Testis (tissue), 3 donors: Measurements from ENCODE around the gene EIF2S2. TPM values are rescaled to one million over a fixed set of nuclear protein-coding genes. Genes with fewer than 3 reads are reported as not detected.

Experiments used
- DNase-seq: peaks from one replicate; pipeline ENCODE4 v3.0.0-alpha.2; 2019
- H3K27ac ChIP-seq, 2 donors: fragments of 200-600 bp; sonication (generic); one replicate each; pipeline ENCODE4 v1.5.1; 2019
- H3K27me3 ChIP-seq: fragments of 200-600 bp; sonication (generic); one replicate; pipeline ENCODE4 v1.5.1; 2019
- H3K36me3 ChIP-seq: fragments of 200-600 bp; sonication (generic); one replicate; pipeline ENCODE4 v1.5.1; 2017; ENCODE audit warnings: low read depth; ENCODE audit errors: missing control alignments
- H3K4me1 ChIP-seq: fragments of 200-600 bp; sonication (generic); one replicate; pipeline ENCODE4 v1.5.1; 2019
- H3K4me3 ChIP-seq, 2 donors: fragments of 200-600 bp; sonication (generic); one replicate each; pipeline ENCODE4 v1.5.1; 2017 to 2019
- H3K9me3 ChIP-seq: fragments of 200-600 bp; sonication (generic); one replicate; pipeline ENCODE4 v1.5.1; 2017
- CTCF ChIP-seq, 3 experiments: fragments of 450-650 bp in 2 of 3; fragments of 200-600 bp in 1 of 3; sonication (generic) in 1 of 3; IDR thresholded peaks; one replicate each; pipeline ENCODE4 v1.5.1; 2016 to 2019; ENCODE audit warnings: antibody characterized with exemption in 3 of 3, mild to moderate bottlenecking in 2 of 3, moderate library complexity in 1 of 3
- POLR2A ChIP-seq: fragments of 450-650 bp; IDR thresholded peaks from one replicate; pipeline ENCODE4 v1.6.1; 2017; ENCODE audit warnings: antibody characterized with exemption, mild to moderate bottlenecking, moderate library complexity
- WGBS, 2 donors: methylation state at CpG; one replicate each; pipeline ENCODE4 v1.1.5; 2018; 5-methylcytosine and 5-hydroxymethylcytosine counted together
- intact Hi-C: fragments of 100-400 bp; cut with DNase I; formaldehyde crosslinking; loops from one replicate; pipeline ENCODE4 v1.15.1; 2023; ENCODE audit warnings: low total_unique reads
- polyA plus RNA-seq: library from polyadenylated mRNA; stranded (reverse); fragments of 350-450 nt; fragmentation: Illumina TruSeq; extraction: RNeasy Lipid Tissue Mini Kit (QIAGEN cat#74804); gene quantifications from one replicate; pipeline ENCODE4 v1.2.3, GENCODE V29; 2014; ENCODE audit warnings: low read depth, low replicate concordance; ENCODE audit not compliant: insufficient read depth
- total RNA-seq, 2 donors: library from RNA; depleted of rRNA; stranded (reverse); fragments of >200 nt; gene quantifications; one replicate each; pipeline ENCODE4 v1.2.3, GENCODE V29; 2016

EIF2S2 gene
- total and polyA plus RNA-seq, 3 donors from 2014 or later = 41.9 to 48.9 (median 45.4) TPM

- no peak for TF ChIP-seq POLR2A
- no peak for TF ChIP-seq CTCF (IDR thresholded peaks at IDR 0.05)
- H3K4me3 ChIP-seq = peak overlapping the region; percentile 90 to 94
- peak overlapping the region; percentile 93 to 95 for H3K27ac ChIP-seq
- no peaks in the 10 kb centered on the region for H3K27me3 ChIP-seq
- 1% methylated on average over 18 of the region's 18 CpGs for WGBS, 2 donors
- DNase-seq = peak; percentile 60
- H3K9me3 ChIP-seq = no peaks in the 10 kb centered on the region
- H3K36me3 ChIP-seq = no peaks in the 10 kb centered on the region
- intact Hi-C loops = no loop called here
- H3K4me1 ChIP-seq = peaks cover 31% of the 10 kb centered on the region
These were observed 608 bp upstream of the EIF2S2 start for GRCh38 chr20:34112600-34113101.

- intact Hi-C loops = no loop called here
- peaks cover 31% of the 10 kb centered on the region for H3K4me1 ChIP-seq
- DNase-seq = no peak
- H3K27ac ChIP-seq = peak overlapping the region; percentile 93 to 95
- H3K4me3 ChIP-seq = peak overlapping the region; percentile 90 to 94
- no peaks in the 10 kb centered on the region for H3K9me3 ChIP-seq
- TF ChIP-seq CTCF (IDR thresholded peaks at IDR 0.05) (no peak), POLR2A (no peak)
- no peaks in the 10 kb centered on the region for H3K36me3 ChIP-seq
- 3% methylated on average over 19 to 22 of the region's 22 CpGs for WGBS, 2 donors
- no peaks in the 10 kb centered on the region for H3K27me3 ChIP-seq
These were observed 1.1 kb downstream of the EIF2S2 start for GRCh38 chr20:34110745-34111641.

- H3K4me1 ChIP-seq = peaks cover 31% of the 10 kb centered on the region
- H3K4me3 ChIP-seq = peak overlapping the region in 1 of 2 donors; percentile 90
- WGBS, 2 donors = 61 to 63% methylated on average over 10 of the region's 10 CpGs
- peak overlapping the region in 1 of 2 donors; percentile 95 for H3K27ac ChIP-seq
- DNase-seq = no peak
- H3K36me3 ChIP-seq = no peaks in the 10 kb centered on the region
- no peaks in the 10 kb centered on the region for H3K9me3 ChIP-seq
- intact Hi-C loops = no loop called here
- H3K27me3 ChIP-seq = no peaks in the 10 kb centered on the region
- TF ChIP-seq POLR2A (no peak), CTCF (IDR thresholded peaks at IDR 0.05) (no peak)
These were observed 1.9 kb downstream of the EIF2S2 start for GRCh38 chr20:34110025-34110744.

GRCh38 chr20:34109442-34109841 lies 2.6 kb downstream of the EIF2S2 start:
- WGBS, 2 donors = 85 to 88% methylated on average over 6 of the region's 6 CpGs
- Histone ChIP-seq H3K9me3 (no peaks in the 10 kb centered on the region), H3K27me3 (no peaks in the 10 kb centered on the region), H3K4me3 (no peak overlapping the region), H3K4me1 (peaks cover 31% of the 10 kb centered on the region), H3K27ac (no peak overlapping the region), H3K36me3 (no peaks in the 10 kb centered on the region)
- TF ChIP-seq POLR2A (no peak), CTCF (IDR thresholded peaks at IDR 0.05) (no peak)
- intact Hi-C loops = no loop called here
- no peak for DNase-seq
